MG63 (cell line): Measurements from ENCODE around the gene LEMD2. TPM values are rescaled to one million over a fixed set of nuclear protein-coding genes. Genes with fewer than 3 reads are reported as not detected.
A peak's percentile ranks its signal among the peaks of the same experiment; 100 is the strongest.

Experiments used
- DNase-seq: peaks from one replicate; pipeline ENCODE4 v3.0.0-alpha.2; 2020
- H3K27me3 ChIP-seq: fragments of 250-450 bp; sonication (Bioruptor Pico); 2 replicates; pipeline ENCODE4 v1.5.1; 2020; ENCODE audit warnings: mild to moderate bottlenecking, moderate library complexity
- H3K36me3 ChIP-seq: fragments of 250-450 bp; sonication (Bioruptor Pico); 2 replicates; pipeline ENCODE4 v1.5.1; 2020; ENCODE audit warnings: mild to moderate bottlenecking, moderate library complexity
- H3K4me3 ChIP-seq: fragments of 250-450 bp; sonication (Bioruptor Pico); 2 replicates; pipeline ENCODE4 v1.5.1; 2020; ENCODE audit warnings: mild to moderate bottlenecking, moderate library complexity
- H3K9me3 ChIP-seq: fragments of 250-450 bp; sonication (Bioruptor Pico); 2 replicates; pipeline ENCODE4 v1.5.1; 2020; ENCODE audit warnings: mild to moderate bottlenecking, moderate library complexity
- total RNA-seq: library from RNA; depleted of rRNA; stranded (reverse); fragments of >200 nt; shearing (Covaris generic); gene quantifications from 2 replicates; pipeline ENCODE4 v1.2.3, GENCODE V29; 2014; ENCODE audit warnings: low replicate concordance

Gene LEMD2
- total RNA-seq, 1 experiment from 2014 or later = 30.5 TPM

- H3K36me3 ChIP-seq = peaks cover 7% of the 10 kb centered on the region
- H3K27me3 ChIP-seq = no peaks in the 10 kb centered on the region
- H3K9me3 ChIP-seq = no peaks in the 10 kb centered on the region
- peak; percentile 89 for DNase-seq
- H3K4me3 ChIP-seq = no peak overlapping the region
These were observed 17.5 kb downstream of the LEMD2 start for GRCh38 chr6:33771146-33772081.

- Histone ChIP-seq H3K36me3 (peaks cover 4% of the 10 kb centered on the region; the same call in 1 of the 2 replicates), H3K4me3 (no peak overlapping the region), H3K9me3 (no peaks in the 10 kb centered on the region), H3K27me3 (no peaks in the 10 kb centered on the region)
- DNase-seq = no peak
These were observed 18.1 kb downstream of the LEMD2 start for GRCh38 chr6:33770833-33771145.

GRCh38 chr6:33770124-33770832 is 18.7 kb downstream of the LEMD2 start:
- Histone ChIP-seq H3K36me3 (peaks cover 4% of the 10 kb centered on the region; the same call in 1 of the 2 replicates), H3K9me3 (no peaks in the 10 kb centered on the region), H3K27me3 (no peaks in the 10 kb centered on the region), H3K4me3 (no peak overlapping the region)
- DNase-seq = no peak

GRCh38 chr6:33769248-33769821 is 19.6 kb downstream of the LEMD2 start:
- Histone ChIP-seq H3K9me3 (no peaks in the 10 kb centered on the region), H3K4me3 (no peak overlapping the region), H3K36me3 (no peaks in the 10 kb centered on the region), H3K27me3 (no peaks in the 10 kb centered on the region)
- no peak for DNase-seq

GRCh38 chr6:33768644-33769120 is 20.2 kb downstream of the LEMD2 start:
- Histone ChIP-seq H3K4me3 (no peak overlapping the region), H3K27me3 (no peaks in the 10 kb centered on the region), H3K36me3 (no peaks in the 10 kb centered on the region), H3K9me3 (no peaks in the 10 kb centered on the region)
- peak; percentile 72 for DNase-seq

- no peaks in the 10 kb centered on the region for H3K9me3 ChIP-seq
- no peaks in the 10 kb centered on the region for H3K36me3 ChIP-seq
- no peak overlapping the region for H3K4me3 ChIP-seq
- H3K27me3 ChIP-seq = no peaks in the 10 kb centered on the region
- no peak for DNase-seq
These were observed 21.7 kb downstream of the LEMD2 start for GRCh38 chr6:33766921-33767907.

GRCh38 chr6:33765368-33765767 is 23.6 kb downstream of the LEMD2 start:
- Histone ChIP-seq H3K27me3 (no peaks in the 10 kb centered on the region), H3K9me3 (no peaks in the 10 kb centered on the region), H3K36me3 (no peaks in the 10 kb centered on the region), H3K4me3 (no peak overlapping the region)
- no peak for DNase-seq

GRCh38 chr6:33764036-33764435 is 24.9 kb downstream of the LEMD2 start:
- H3K4me3 ChIP-seq = no peak overlapping the region
- DNase-seq = no peak

GRCh38 chr6:33763483-33763882 is 25.4 kb downstream of the LEMD2 start:
- no peak for DNase-seq
- H3K27me3 ChIP-seq = no peaks in the 10 kb centered on the region
- no peaks in the 10 kb centered on the region for H3K36me3 ChIP-seq
- H3K9me3 ChIP-seq = no peaks in the 10 kb centered on the region
- H3K4me3 ChIP-seq = no peak overlapping the region

More at GRCh38 chr6:33764036-33764435, 24.9 kb downstream of the LEMD2 start:
- Histone ChIP-seq H3K9me3 (no peaks in the 10 kb centered on the region), H3K27me3 (no peaks in the 10 kb centered on the region), H3K36me3 (no peaks in the 10 kb centered on the region)

GRCh38 chr6:33762713-33763112 is 26.2 kb downstream of the LEMD2 start:
- Histone ChIP-seq H3K27me3 (no peaks in the 10 kb centered on the region), H3K9me3 (no peaks in the 10 kb centered on the region), H3K36me3 (no peaks in the 10 kb centered on the region), H3K4me3 (no peak overlapping the region)
- DNase-seq = no peak

- Histone ChIP-seq H3K36me3 (no peaks in the 10 kb centered on the region), H3K27me3 (no peaks in the 10 kb centered on the region), H3K9me3 (no peaks in the 10 kb centered on the region), H3K4me3 (no peak overlapping the region)
- peak; percentile 23 for DNase-seq
These were observed 26.9 kb downstream of the LEMD2 start for GRCh38 chr6:33761922-33762629.

GRCh38 chr6:33761581-33761921 is 27.4 kb downstream of the LEMD2 start:
- no peaks in the 10 kb centered on the region for H3K9me3 ChIP-seq
- H3K27me3 ChIP-seq = no peaks in the 10 kb centered on the region
- H3K4me3 ChIP-seq = no peak overlapping the region
- no peak for DNase-seq
- H3K36me3 ChIP-seq = no peaks in the 10 kb centered on the region

- Histone ChIP-seq H3K27me3 (no peaks in the 10 kb centered on the region), H3K36me3 (no peaks in the 10 kb centered on the region), H3K9me3 (no peaks in the 10 kb centered on the region), H3K4me3 (no peak overlapping the region)
- DNase-seq = no peak
These were observed 28.9 kb downstream of the LEMD2 start for GRCh38 chr6:33759887-33760629.

GRCh38 chr6:33758815-33759216 is 30.1 kb downstream of the LEMD2 start:
- DNase-seq = no peak
- Histone ChIP-seq H3K27me3 (no peaks in the 10 kb centered on the region), H3K4me3 (no peak overlapping the region), H3K36me3 (no peaks in the 10 kb centered on the region), H3K9me3 (no peaks in the 10 kb centered on the region)

GRCh38 chr6:33757906-33758305 is 31.0 kb downstream of the LEMD2 start:
- H3K9me3 ChIP-seq = no peaks in the 10 kb centered on the region
- H3K4me3 ChIP-seq = no peak overlapping the region
- H3K27me3 ChIP-seq = no peaks in the 10 kb centered on the region
- DNase-seq = no peak
- H3K36me3 ChIP-seq = no peaks in the 10 kb centered on the region
